ENCODE measurements around the gene ARG2.

The ARG2 gene

GRCh38 chr14:67576216-67576955 lies 43.3 kb upstream of the ARG2 start:
- TF ChIP-seq EZH2 (optimal IDR thresholded peaks at IDR 0.05; ENCODE audit: low read depth, low read length) (no peak), CTCF (IDR thresholded peaks at IDR 0.05; ENCODE audit: low read length) (no peak), EZH2phosphoT487 (IDR thresholded peaks at IDR 0.05; ENCODE audit: low read length) (no peak)
- Histone ChIP-seq H3K4me3 (ENCODE audit: low read length) (no peak overlapping the region), H3K79me2 (ENCODE audit: low read length) (no peaks in the 10 kb centered on the region), H3F3A (ENCODE audit: insufficient read depth, low read length) (no peaks in the 10 kb centered on the region), H3K4me2 (ENCODE audit: low read depth, low read length) (no peak overlapping the region), H3K27me3 (replicated peaks; ENCODE audit: insufficient read depth, low read length) (no peaks in the 10 kb centered on the region), H3K9me2 (replicated peaks; ENCODE audit: insufficient read depth, low read length) (no peaks in the 10 kb centered on the region), H4K20me1 (ENCODE audit: insufficient read depth, low read length) (no peaks in the 10 kb centered on the region), H3K27ac (ENCODE audit: low read length) (no peak overlapping the region), H3K9me3 (replicated peaks; ENCODE audit: insufficient read depth, low read length) (no peaks in the 10 kb centered on the region), H3K9ac (ENCODE audit: low read length) (no peak overlapping the region), H3K4me1 (ENCODE audit: low read length) (no peaks in the 10 kb centered on the region), H3K36me3 (replicated peaks; ENCODE audit: insufficient read depth, low read length) (no peaks in the 10 kb centered on the region), H2AFZ (ENCODE audit: low read length) (no peak overlapping the region)
- no peak for DNase-seq

GRCh38 chr14:67577181-67577808 lies 42.4 kb upstream of the ARG2 start:
- Histone ChIP-seq H3K9me3 (replicated peaks; ENCODE audit: insufficient read depth, low read length) (no peaks in the 10 kb centered on the region), H3K4me3 (ENCODE audit: low read length) (no peak overlapping the region), H3K79me2 (ENCODE audit: low read length) (no peaks in the 10 kb centered on the region), H2AFZ (ENCODE audit: low read length) (no peak overlapping the region), H3K9ac (ENCODE audit: low read length) (no peak overlapping the region), H3F3A (ENCODE audit: insufficient read depth, low read length) (no peaks in the 10 kb centered on the region), H4K20me1 (ENCODE audit: insufficient read depth, low read length) (no peaks in the 10 kb centered on the region), H3K4me1 (ENCODE audit: low read length) (no peaks in the 10 kb centered on the region), H3K27me3 (replicated peaks; ENCODE audit: insufficient read depth, low read length) (no peaks in the 10 kb centered on the region), H3K36me3 (replicated peaks; ENCODE audit: insufficient read depth, low read length) (no peaks in the 10 kb centered on the region), H3K4me2 (ENCODE audit: low read depth, low read length) (no peak overlapping the region), H3K9me2 (replicated peaks; ENCODE audit: insufficient read depth, low read length) (no peaks in the 10 kb centered on the region), H3K27ac (ENCODE audit: low read length) (no peak overlapping the region)
- TF ChIP-seq CTCF (IDR thresholded peaks at IDR 0.05; ENCODE audit: low read length) (no peak), EZH2 (optimal IDR thresholded peaks at IDR 0.05; ENCODE audit: low read depth, low read length) (no peak), EZH2phosphoT487 (IDR thresholded peaks at IDR 0.05; ENCODE audit: low read length) (no peak)
- no peak for DNase-seq

GRCh38 chr14:67577909-67578749 lies 41.6 kb upstream of the ARG2 start:
- no peaks in the 10 kb centered on the region for H3K9me3 ChIP-seq (replicated peaks; ENCODE audit: insufficient read depth, low read length)
- no peak overlapping the region for H2AFZ ChIP-seq (ENCODE audit: low read length)
- no peaks in the 10 kb centered on the region for H3K27me3 ChIP-seq (replicated peaks; ENCODE audit: insufficient read depth, low read length)
- no peak for TF ChIP-seq EZH2phosphoT487 (IDR thresholded peaks at IDR 0.05; ENCODE audit: low read length)
- no peak for TF ChIP-seq EZH2 (optimal IDR thresholded peaks at IDR 0.05; ENCODE audit: low read depth, low read length)
- H3K79me2 ChIP-seq (ENCODE audit: low read length): no peaks in the 10 kb centered on the region
- H3K9me2 ChIP-seq (replicated peaks; ENCODE audit: insufficient read depth, low read length): no peaks in the 10 kb centered on the region
- no peak overlapping the region for H3K4me3 ChIP-seq (ENCODE audit: low read length)
- H4K20me1 ChIP-seq (ENCODE audit: insufficient read depth, low read length): no peaks in the 10 kb centered on the region
- no peak overlapping the region for H3K27ac ChIP-seq (ENCODE audit: low read length)
- no peaks in the 10 kb centered on the region for H3K36me3 ChIP-seq (replicated peaks; ENCODE audit: insufficient read depth, low read length)
- DNase-seq: no peak
- no peak overlapping the region for H3K4me2 ChIP-seq (ENCODE audit: low read depth, low read length)
- H3F3A ChIP-seq (ENCODE audit: insufficient read depth, low read length): no peaks in the 10 kb centered on the region
- H3K4me1 ChIP-seq (ENCODE audit: low read length): no peaks in the 10 kb centered on the region
- H3K9ac ChIP-seq (ENCODE audit: low read length): no peak overlapping the region
